AG09319 (cell line): ENCODE measurements around the gene SPOP.
"Not testable (repeated sequence)": the region's sequence is repeated elsewhere in the genome, so short reads cannot be mapped to it uniquely, and the experiment has no call there.

Experiments used
- DNase-seq: peaks from one replicate; pipeline ENCODE4 v3.0.0-alpha.2; 2010; ENCODE audit warnings: low read depth; ENCODE audit errors: extremely low read depth
- CTCF ChIP-seq: IDR thresholded peaks from 2 replicates; pipeline ENCODE4 v1.5.1; 2011; ENCODE audit warnings: low read depth, mild to moderate bottlenecking, inconsistent platforms, low read length, moderate library complexity

The SPOP gene

DNA sequence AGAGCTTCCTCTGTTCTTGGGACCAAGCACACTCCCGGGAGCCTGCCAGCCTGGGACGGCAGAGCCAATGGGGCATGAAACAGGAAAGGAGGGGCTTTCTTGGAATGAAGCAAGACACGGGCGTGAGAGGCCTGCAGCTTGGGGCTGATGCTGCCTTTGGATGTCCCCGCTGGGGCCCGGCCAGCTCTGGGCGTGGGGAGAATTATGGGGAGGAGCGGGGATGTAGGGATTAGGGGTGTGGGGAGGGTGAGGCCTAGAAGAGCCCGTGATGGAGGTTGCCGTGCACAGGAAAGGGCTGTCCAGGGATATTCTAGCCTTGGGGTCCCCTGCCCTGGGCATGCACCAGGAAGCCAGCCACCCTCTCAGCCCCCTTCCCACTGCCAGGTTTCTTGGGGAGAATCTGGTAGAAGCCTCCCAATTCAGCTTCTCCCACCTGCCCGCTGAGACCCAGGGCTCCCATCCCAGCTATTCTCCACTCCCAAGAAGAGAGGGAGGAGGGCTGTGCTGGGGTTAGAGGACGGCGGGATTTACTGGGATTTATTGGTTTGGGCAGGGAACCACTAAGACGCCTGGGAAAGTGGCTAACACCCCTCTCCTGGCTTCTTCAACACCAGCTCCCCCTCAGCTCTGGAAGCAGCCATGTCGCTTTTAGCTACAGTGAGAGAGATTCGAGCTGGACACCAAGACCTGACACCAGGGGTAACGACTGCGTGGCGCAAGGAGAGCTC is 122.2 kb downstream of the SPOP start:
- TF ChIP-seq CTCF: no peak
- DNase-seq: no peak

DNA sequence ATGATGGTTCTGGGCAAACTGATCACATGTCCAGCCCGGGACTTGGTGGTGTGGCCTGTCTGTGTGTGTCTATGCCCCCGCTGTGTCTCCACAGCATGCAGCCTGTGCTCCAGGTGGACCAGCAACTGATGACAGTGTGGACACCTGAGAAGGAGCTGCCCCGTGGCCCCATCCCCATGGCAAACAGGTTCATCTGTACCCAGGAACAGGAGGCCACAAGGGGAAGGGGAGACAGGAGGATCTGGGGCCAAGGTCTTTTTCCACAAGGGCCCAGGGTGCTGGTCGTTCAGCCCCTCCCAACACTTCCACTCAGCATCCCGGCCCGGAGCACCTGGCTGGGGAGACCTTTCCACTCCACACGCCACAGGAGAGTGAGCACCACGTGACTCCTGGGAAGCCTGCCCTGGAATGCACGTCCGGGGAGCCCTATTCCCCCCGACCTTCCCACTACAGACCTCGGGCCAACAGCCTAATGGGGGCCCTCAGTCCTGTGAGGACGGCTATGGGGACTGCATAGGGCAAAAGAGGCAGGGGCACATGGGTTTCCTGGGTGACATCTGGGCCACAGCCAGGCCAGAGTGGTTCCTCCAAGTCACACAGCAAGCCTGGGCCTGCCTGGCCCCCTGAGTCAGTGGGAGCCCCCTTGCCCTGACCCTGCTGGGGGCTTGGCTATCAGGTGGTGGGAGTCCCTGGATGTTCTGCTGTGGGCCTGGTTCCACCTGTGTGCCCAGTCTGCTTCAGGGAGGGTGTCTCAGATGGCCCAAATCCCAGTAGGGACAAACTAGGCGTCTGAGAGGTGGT is 123.0 kb downstream of the SPOP start:
- DNase-seq: no peak
- no peak for TF ChIP-seq CTCF

- no peak for TF ChIP-seq CTCF
- DNase-seq: no peak
Measured at GRCh38 chr17:49553676-49554335, 124.1 kb downstream of the SPOP start.

GRCh38 chr17:49552070-49552751 is 125.7 kb downstream of the SPOP start:
- TF ChIP-seq CTCF: no peak

DNA sequence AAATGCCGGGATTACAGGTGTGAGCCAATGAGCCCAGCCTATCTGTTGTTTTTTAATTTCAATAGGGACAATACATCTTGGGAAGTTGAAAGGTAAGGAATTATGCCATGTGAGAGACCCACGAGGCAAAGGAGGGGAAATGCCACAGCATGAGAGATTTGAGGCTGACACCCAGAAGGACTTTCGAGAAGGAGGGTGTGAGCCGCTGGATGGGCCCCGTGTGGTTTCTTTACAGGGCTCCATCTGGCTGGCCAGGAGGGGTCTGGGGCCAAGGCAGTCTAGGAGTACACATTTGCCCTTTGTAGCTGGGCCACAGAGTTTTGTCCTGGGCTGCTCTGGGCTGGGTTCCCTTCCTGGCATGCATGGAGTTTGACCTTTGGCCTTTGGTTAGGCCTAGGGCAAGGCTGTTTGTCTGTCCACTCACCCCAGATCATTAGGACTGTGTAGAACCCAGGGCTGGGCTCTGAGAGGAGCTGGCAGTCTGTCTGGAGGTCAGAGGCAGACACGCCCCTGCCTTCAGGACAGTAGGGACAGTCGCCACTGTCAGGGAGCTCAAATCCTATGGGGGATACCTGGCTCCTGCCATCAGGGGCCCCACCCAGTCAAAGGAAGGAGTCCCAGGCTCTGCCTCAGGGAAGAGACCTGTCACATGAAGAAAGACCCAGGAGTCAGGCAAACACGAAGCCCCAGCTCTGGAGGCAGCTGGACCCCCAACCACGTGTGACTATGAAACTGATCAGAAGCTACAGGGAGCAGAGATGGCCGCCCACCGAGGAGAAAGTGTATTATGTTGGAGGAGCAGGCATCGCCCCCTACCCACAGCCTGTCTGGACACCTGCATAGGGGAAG is 126.5 kb downstream of the SPOP start:
- TF ChIP-seq CTCF: no peak
- no peak for DNase-seq

More at GRCh38 chr17:49552070-49552751, 125.7 kb downstream of the SPOP start:
- DNase-seq: no peak

DNA sequence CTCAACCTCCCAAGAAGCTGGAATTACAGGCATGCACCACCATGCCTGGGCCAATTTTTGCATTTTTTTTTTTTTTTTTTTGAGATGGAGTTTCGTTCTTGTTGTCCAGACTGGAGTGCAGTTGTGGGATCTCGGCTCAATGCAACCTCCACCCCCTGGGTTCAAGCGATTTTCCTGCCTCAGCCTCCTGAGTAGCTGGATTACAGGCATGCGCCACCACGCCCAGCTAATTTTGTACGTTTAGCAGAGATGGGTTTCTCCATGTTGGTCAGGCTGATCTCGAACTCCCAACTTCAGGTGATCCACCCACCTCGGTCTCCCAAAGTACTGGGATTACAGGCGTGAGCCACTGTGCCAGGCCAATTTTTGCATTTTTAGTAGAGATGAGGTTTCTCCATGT is 127.1 kb downstream of the SPOP start:
- not testable (repeated sequence) for DNase-seq
